ENCODE measurements around the gene TAF15.

- TF ChIP-seq CTCF (conservative IDR thresholded peaks at IDR 0.05) (no peak), EZH2 (IDR thresholded peaks at IDR 0.05; ENCODE audit: low read depth) (no peak)
These were observed 22.3 kb upstream of the TAF15 start for GRCh38 chr17:35786941-35787432.

All from PC-9 (cell line).